Neural cell (in vitro differentiated cells): ENCODE results near the gene VSIG10. TPM values are rescaled to one million over a fixed set of nuclear protein-coding genes. Genes with fewer than 3 reads are reported as not detected.

Experiments used
- H2AFZ ChIP-seq: fragments of 200-600, 300-800 bp; sonication (generic), shearing (Covaris generic); 2 replicates; pipeline ENCODE4 v1.6.0; 2014; ENCODE audit warnings: low read depth, mild to moderate bottlenecking, antibody characterized with exemption, low read length, moderate library complexity
- H3F3A ChIP-seq: fragments of 200-600 bp; shearing (Covaris generic); 2 replicates; pipeline ENCODE4 v1.6.1; 2016; ENCODE audit warnings: mild to moderate bottlenecking, moderate library complexity, mixed read lengths, antibody characterized with exemption, low read length; ENCODE audit not compliant: insufficient read depth, poor library complexity, severe bottlenecking
- H3K27ac ChIP-seq: fragments of 200-600, 300-800 bp; sonication (generic), shearing (Covaris generic); 2 replicates; pipeline ENCODE4 v1.5.1; 2014; ENCODE audit warnings: mild to moderate bottlenecking, low read length, moderate library complexity
- H3K27me3 ChIP-seq: fragments of 300-800, 200-600 bp; sonication (generic), shearing (Covaris generic); 2 replicates; pipeline ENCODE4 v1.6.0; 2014; ENCODE audit warnings: mild to moderate bottlenecking, low read depth, low read length, moderate library complexity; ENCODE audit not compliant: insufficient read depth
- H3K36me3 ChIP-seq: fragments of 300-800, 200-600 bp; sonication (generic), shearing (Covaris generic); 2 replicates; pipeline ENCODE4 v1.5.1; 2014; ENCODE audit warnings: mild to moderate bottlenecking, antibody characterized with exemption, low read length, moderate library complexity; ENCODE audit not compliant: insufficient read depth
- H3K4me2 ChIP-seq: fragments of 300-800, 200-600 bp; sonication (generic), shearing (Covaris generic); 2 replicates; pipeline ENCODE4 v1.6.0; 2014; ENCODE audit warnings: mild to moderate bottlenecking, low read length
- H3K4me3 ChIP-seq: fragments of 300-800, 200-600 bp; sonication (generic), shearing (Covaris generic); 2 replicates; pipeline ENCODE4 v1.5.1; 2014; ENCODE audit warnings: mild to moderate bottlenecking, low read length, moderate library complexity
- H3K79me2 ChIP-seq: fragments of 200-600 bp; shearing (Covaris generic); replicated peaks from 2 replicates; pipeline ENCODE4 v1.6.0; 2014; ENCODE audit warnings: mild to moderate bottlenecking, low read length, moderate library complexity; ENCODE audit not compliant: insufficient read depth
- H3K9ac ChIP-seq: fragments of 300-800, 200-600 bp; sonication (generic), shearing (Covaris generic); 2 replicates; pipeline ENCODE4 v1.6.1; 2016; ENCODE audit warnings: mild to moderate bottlenecking, low read length, mixed read lengths
- H3K9me2 ChIP-seq: fragments of 200-600 bp; shearing (Covaris generic); 2 replicates; pipeline ENCODE4 v1.6.1; 2016; ENCODE audit warnings: mild to moderate bottlenecking, low read length, mixed read lengths; ENCODE audit not compliant: insufficient read depth
- H3K9me3 ChIP-seq: fragments of 200-600, 300-800 bp; sonication (generic), shearing (Covaris generic); 2 replicates; pipeline ENCODE4 v1.6.1; 2016; ENCODE audit warnings: mild to moderate bottlenecking, mixed run types, low read length, moderate library complexity, mixed read lengths
- H4K20me1 ChIP-seq: fragments of 200-600 bp; shearing (Covaris generic); 2 replicates; pipeline ENCODE4 v1.6.1; 2016; ENCODE audit warnings: mild to moderate bottlenecking, mixed run types; ENCODE audit not compliant: insufficient read depth
- CTCF ChIP-seq: fragments of 450-650 bp; IDR thresholded peaks from 2 replicates; pipeline ENCODE4 v1.5.1; 2014; ENCODE audit warnings: antibody characterized with exemption, mild to moderate bottlenecking, moderate library complexity; ENCODE audit not compliant: poor library complexity, severe bottlenecking
- EP300 ChIP-seq: fragments of 450-650 bp; conservative IDR thresholded peaks from 2 replicates; pipeline ENCODE4 v1.6.1; 2014; ENCODE audit warnings: antibody characterized with exemption, mild to moderate bottlenecking, moderate library complexity; ENCODE audit not compliant: poor library complexity, severe bottlenecking
- EZH2 ChIP-seq: fragments of 200-600, 300-800 bp; shearing (Covaris generic), sonication (generic); IDR thresholded peaks from 2 replicates; pipeline ENCODE4 v1.6.1; 2014; ENCODE audit warnings: antibody characterized with exemption, low read length, borderline replicate concordance, mild to moderate bottlenecking; ENCODE audit not compliant: insufficient read depth, poor library complexity, severe bottlenecking
- MXI1 ChIP-seq: fragments of 450-650 bp; conservative IDR thresholded peaks from 2 replicates; pipeline ENCODE4 v1.6.1; 2014; ENCODE audit warnings: antibody characterized with exemption, mild to moderate bottlenecking; ENCODE audit not compliant: poor library complexity, severe bottlenecking
- POLR2AphosphoS5 ChIP-seq: IDR thresholded peaks from 2 replicates; pipeline ENCODE4 v1.6.1; 2012
- RAD21 ChIP-seq: fragments of 450-650 bp; conservative IDR thresholded peaks from 2 replicates; pipeline ENCODE4 v1.6.1; 2014; ENCODE audit warnings: antibody characterized with exemption, mild to moderate bottlenecking, moderate library complexity
- REST ChIP-seq: IDR thresholded peaks from 2 replicates; pipeline ENCODE4 v1.6.1; 2012; ENCODE audit warnings: borderline replicate concordance
- SMC3 ChIP-seq: fragments of 450-650 bp; conservative IDR thresholded peaks from 2 replicates; pipeline ENCODE4 v1.6.1; 2014; ENCODE audit warnings: antibody characterized with exemption, mild to moderate bottlenecking, moderate library complexity; ENCODE audit not compliant: poor library complexity
- TAF1 ChIP-seq: IDR thresholded peaks from 2 replicates; pipeline ENCODE4 v1.6.1; 2012; ENCODE audit warnings: low read depth
- polyA plus RNA-seq: library from polyadenylated mRNA; depleted of rRNA; stranded (reverse); fragments of >200 nt; gene quantifications from 2 replicates; pipeline ENCODE4 v1.2.3, GENCODE V29; 2014

The VSIG10 gene
- polyA plus RNA-seq, 1 donor from 2014 or later = 2.0 TPM

- Histone ChIP-seq H3K79me2 (no peaks in the 10 kb centered on the region), H3K9me2 (no peaks in the 10 kb centered on the region), H3K9me3 (no peaks in the 10 kb centered on the region), H3F3A (no peaks in the 10 kb centered on the region), H3K27me3 (peaks cover 18% of the 10 kb centered on the region), H3K9ac (peak overlapping the region; percentile 60), H3K36me3 (no peaks in the 10 kb centered on the region), H3K27ac (no peak overlapping the region), H2AFZ (no peak overlapping the region), H4K20me1 (no peaks in the 10 kb centered on the region), H3K4me2 (peak overlapping the region; percentile 88), H3K4me3 (peak overlapping the region; percentile 89)
- no peak for TF ChIP-seq MXI1
- TF ChIP-seq EZH2 = no peak
- TF ChIP-seq CTCF = no peak
- TF ChIP-seq REST = no peak
- TF ChIP-seq POLR2AphosphoS5 = no peak
- TF ChIP-seq TAF1 = no peak
- no peak for TF ChIP-seq RAD21
- TF ChIP-seq EP300 = no peak
- TF ChIP-seq SMC3 = no peak
These were observed 610 bp downstream of the VSIG10 start for GRCh38 chr12:118103201-118103600.

GRCh38 chr12:118102609-118103008 lies 1.2 kb downstream of the VSIG10 start:
- H3K27ac ChIP-seq = no peak overlapping the region
- H3F3A ChIP-seq = no peaks in the 10 kb centered on the region
- no peaks in the 10 kb centered on the region for H3K36me3 ChIP-seq
- H3K9me3 ChIP-seq = no peaks in the 10 kb centered on the region
- H3K9me2 ChIP-seq = no peaks in the 10 kb centered on the region
- no peak overlapping the region for H2AFZ ChIP-seq
- H3K79me2 ChIP-seq = no peaks in the 10 kb centered on the region
- peaks cover 18% of the 10 kb centered on the region for H3K27me3 ChIP-seq
- no peak overlapping the region for H3K9ac ChIP-seq
- H4K20me1 ChIP-seq = no peaks in the 10 kb centered on the region
- H3K4me3 ChIP-seq = peak overlapping the region; percentile 89
- TF ChIP-seq POLR2AphosphoS5 (no peak), CTCF (no peak), EP300 (no peak), REST (no peak), MXI1 (no peak), TAF1 (no peak), RAD21 (no peak), EZH2 (no peak), SMC3 (no peak)
- no peak overlapping the region for H3K4me2 ChIP-seq
